K562 (cell line): ENCODE measurements around the gene RCOR2. TPM values are rescaled to one million over a fixed set of nuclear protein-coding genes. Genes with fewer than 3 reads are reported as not detected.
A peak's percentile ranks its signal among the peaks of the same experiment; 100 is the strongest.

Experiments used
- HDAC3 ChIP-seq: fragments of 450-650 bp; IDR thresholded peaks from 2 replicates; pipeline ENCODE4 v1.6.1; 2018; ENCODE audit warnings: borderline replicate concordance, mild to moderate bottlenecking, moderate library complexity; ENCODE audit not compliant: partially characterized antibody
- L3MBTL2 ChIP-seq: fragments of 450-650 bp; IDR thresholded peaks from 2 replicates; pipeline ENCODE4 v1.6.1; 2016; ENCODE audit warnings: mild to moderate bottlenecking, moderate library complexity
- MAFK ChIP-seq: IDR thresholded peaks from 2 replicates; pipeline ENCODE4 v1.6.1; 2011; ENCODE audit warnings: low read length, improper control_type of control experiment
- MIER1 ChIP-seq: fragments of 450-650 bp; IDR thresholded peaks from 2 replicates; pipeline ENCODE4 v1.6.1; 2016; ENCODE audit warnings: antibody characterized with exemption, mild to moderate bottlenecking, low read depth
- NFE2L1 ChIP-seq: fragments of 450-650 bp; IDR thresholded peaks from 2 replicates; pipeline ENCODE4 v1.6.1; 2016; ENCODE audit warnings: missing genetic modification characterization, low read depth, mild to moderate bottlenecking, missing compliant biosample characterization, moderate library complexity, borderline replicate concordance
- WHSC1 ChIP-seq: IDR thresholded peaks from one replicate; pipeline ENCODE4 v1.6.1; 2012; ENCODE audit warnings: low read length, control low read depth, inconsistent platforms
- ZNF316 ChIP-seq: fragments of 450-650 bp; IDR thresholded peaks from 2 replicates; pipeline ENCODE4 v1.6.1; 2016
- ZNF717 ChIP-seq: fragments of 250-450 bp; sonication (Bioruptor Pico); IDR thresholded peaks from 2 replicates; pipeline ENCODE4 v1.5.0; 2021
- ZSCAN32 ChIP-seq: fragments of 450-650 bp; formaldehyde crosslinking; IDR thresholded peaks from 2 replicates; pipeline ENCODE4 v1.4.0; 2020; ENCODE audit warnings: mild to moderate bottlenecking, moderate library complexity
- polyA plus RNA-seq, 8 experiments: library from polyadenylated mRNA; depleted of rRNA in 4 of 8; stranded (reverse) in 5 of 8; unstranded in 3 of 8; fragments of >200 nt; fragmentation: Nextera tagmentation in 2 of 8; fragmentation: Illumina TruSeq in 1 of 8; extraction: Ambion mirVana in 2 of 8; extraction: Trizol in 1 of 8; gene quantifications; 2 replicates each; pipeline versions ENCODE4 v1.2.1 to v1.2.3, GENCODE V29; 2011 to 2014; ENCODE audit warnings: inconsistent platforms in 1 of 8, missing spikeins in 1 of 8
- total RNA-seq, 7 experiments: library from RNA; depleted of rRNA in 6 of 7; stranded (reverse); fragments of >200 nt in 6 of 7; fragmentation: Illumina TruSeq in 2 of 7; extraction: Trizol in 2 of 7; gene quantifications; 2 replicates each; pipeline versions ENCODE4 v1.2.1 to v1.2.3, GENCODE V29; 2011 to 2021; ENCODE audit warnings: low replicate concordance in 1 of 7
- TF ChIP-seq, protein P1 (sequence below), 2 experiments: fragments of 450-650 bp; IDR thresholded peaks; 2 replicates each; pipeline ENCODE4 v1.6.1; 2018; ENCODE audit warnings: mild to moderate bottlenecking in 2 of 2, low read depth in 1 of 2; ENCODE audit not compliant: partially characterized antibody in 2 of 2
- TF ChIP-seq, protein P2 (sequence below): fragments of 250-450 bp; sonication (Bioruptor Pico); IDR thresholded peaks from 2 replicates; pipeline ENCODE4 v1.4.0; 2020; ENCODE audit warnings: mild to moderate bottlenecking, moderate library complexity
- TF ChIP-seq, protein P3 (sequence below): sonication (generic); formaldehyde crosslinking; IDR thresholded peaks from 2 replicates; pipeline ENCODE4 v1.8.1; 2023; ENCODE audit warnings: mild to moderate bottlenecking, missing genetic modification reagents
- TF ChIP-seq, protein P4 (sequence below): sonication (generic); formaldehyde crosslinking; IDR thresholded peaks from 2 replicates; pipeline ENCODE4 v1.8.0; 2022; ENCODE audit warnings: missing genetic modification reagents, mild to moderate bottlenecking, borderline replicate concordance
- TF ChIP-seq, protein P5 (sequence below): fragments of 450-650 bp; formaldehyde crosslinking; IDR thresholded peaks from 2 replicates; pipeline ENCODE4 v1.4.0; 2022; ENCODE audit warnings: missing genetic modification characterization
- TF ChIP-seq, protein P6 (sequence below): fragments of 450-650 bp; formaldehyde crosslinking; conservative IDR thresholded peaks from 2 replicates; pipeline ENCODE4 v1.4.0; 2022; ENCODE audit warnings: mild to moderate bottlenecking, missing genetic modification characterization

Gene RCOR2
- total and polyA plus RNA-seq, 9 of the 15 experiments (the other 6 are each of a cell fraction or from before 2014, with no cell fraction given), result 0.04 to 6.5 (median 2.5) TPM; not detected in 1

DNA sequence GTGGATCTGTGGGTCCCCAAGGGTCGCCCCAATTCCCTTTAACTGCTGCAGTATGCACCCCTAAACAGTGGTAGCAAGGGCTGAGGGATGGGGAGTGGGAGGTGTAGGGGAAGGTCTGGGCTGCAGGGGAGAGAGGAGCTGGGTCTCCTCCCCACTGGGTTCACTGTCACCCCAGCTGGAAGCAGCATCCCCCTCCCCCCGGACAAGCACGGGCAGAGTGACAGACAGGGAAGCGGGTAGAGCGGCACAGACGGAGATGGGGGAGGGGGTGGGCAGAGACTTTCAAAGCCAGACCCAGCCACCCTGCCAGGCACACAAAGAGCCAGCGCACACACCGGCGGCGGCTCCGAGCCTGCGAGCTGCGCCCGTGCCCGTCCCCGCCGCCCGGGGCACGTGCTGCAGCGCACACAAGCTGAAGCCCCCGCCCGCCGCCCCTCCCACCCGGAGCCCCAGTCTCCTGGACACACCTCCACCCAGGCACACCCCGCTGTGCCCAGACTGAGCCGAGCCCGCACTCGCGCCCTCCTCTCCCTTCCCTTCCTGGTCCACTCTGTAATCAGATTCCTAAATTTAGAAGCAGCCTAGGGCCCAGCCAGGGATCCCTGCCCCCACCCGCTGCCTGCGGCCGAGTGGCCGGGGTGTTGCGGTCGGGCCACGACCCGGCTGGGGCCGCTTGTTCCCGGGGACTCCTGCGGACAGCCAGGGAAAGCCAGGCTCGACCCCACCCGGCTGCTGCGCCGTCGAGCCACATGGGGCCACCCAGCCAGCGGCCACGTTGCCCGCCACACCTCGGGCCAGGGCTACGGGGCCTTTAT is 935 bp upstream of the RCOR2 start (continued):
- TF ChIP-seq, protein P1, sequence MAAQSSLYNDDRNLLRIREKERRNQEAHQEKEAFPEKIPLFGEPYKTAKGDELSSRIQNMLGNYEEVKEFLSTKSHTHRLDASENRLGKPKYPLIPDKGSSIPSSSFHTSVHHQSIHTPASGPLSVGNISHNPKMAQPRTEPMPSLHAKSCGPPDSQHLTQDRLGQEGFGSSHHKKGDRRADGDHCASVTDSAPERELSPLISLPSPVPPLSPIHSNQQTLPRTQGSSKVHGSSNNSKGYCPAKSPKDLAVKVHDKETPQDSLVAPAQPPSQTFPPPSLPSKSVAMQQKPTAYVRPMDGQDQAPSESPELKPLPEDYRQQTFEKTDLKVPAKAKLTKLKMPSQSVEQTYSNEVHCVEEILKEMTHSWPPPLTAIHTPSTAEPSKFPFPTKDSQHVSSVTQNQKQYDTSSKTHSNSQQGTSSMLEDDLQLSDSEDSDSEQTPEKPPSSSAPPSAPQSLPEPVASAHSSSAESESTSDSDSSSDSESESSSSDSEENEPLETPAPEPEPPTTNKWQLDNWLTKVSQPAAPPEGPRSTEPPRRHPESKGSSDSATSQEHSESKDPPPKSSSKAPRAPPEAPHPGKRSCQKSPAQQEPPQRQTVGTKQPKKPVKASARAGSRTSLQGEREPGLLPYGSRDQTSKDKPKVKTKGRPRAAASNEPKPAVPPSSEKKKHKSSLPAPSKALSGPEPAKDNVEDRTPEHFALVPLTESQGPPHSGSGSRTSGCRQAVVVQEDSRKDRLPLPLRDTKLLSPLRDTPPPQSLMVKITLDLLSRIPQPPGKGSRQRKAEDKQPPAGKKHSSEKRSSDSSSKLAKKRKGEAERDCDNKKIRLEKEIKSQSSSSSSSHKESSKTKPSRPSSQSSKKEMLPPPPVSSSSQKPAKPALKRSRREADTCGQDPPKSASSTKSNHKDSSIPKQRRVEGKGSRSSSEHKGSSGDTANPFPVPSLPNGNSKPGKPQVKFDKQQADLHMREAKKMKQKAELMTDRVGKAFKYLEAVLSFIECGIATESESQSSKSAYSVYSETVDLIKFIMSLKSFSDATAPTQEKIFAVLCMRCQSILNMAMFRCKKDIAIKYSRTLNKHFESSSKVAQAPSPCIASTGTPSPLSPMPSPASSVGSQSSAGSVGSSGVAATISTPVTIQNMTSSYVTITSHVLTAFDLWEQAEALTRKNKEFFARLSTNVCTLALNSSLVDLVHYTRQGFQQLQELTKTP (IDR thresholded peaks at IDR 0.05; ENCODE audit: low read depth in 1 of 2, partially characterized antibody in 2 of 2), result peak in 1 of 2 experiments; percentile 43
- TF ChIP-seq, protein P2, sequence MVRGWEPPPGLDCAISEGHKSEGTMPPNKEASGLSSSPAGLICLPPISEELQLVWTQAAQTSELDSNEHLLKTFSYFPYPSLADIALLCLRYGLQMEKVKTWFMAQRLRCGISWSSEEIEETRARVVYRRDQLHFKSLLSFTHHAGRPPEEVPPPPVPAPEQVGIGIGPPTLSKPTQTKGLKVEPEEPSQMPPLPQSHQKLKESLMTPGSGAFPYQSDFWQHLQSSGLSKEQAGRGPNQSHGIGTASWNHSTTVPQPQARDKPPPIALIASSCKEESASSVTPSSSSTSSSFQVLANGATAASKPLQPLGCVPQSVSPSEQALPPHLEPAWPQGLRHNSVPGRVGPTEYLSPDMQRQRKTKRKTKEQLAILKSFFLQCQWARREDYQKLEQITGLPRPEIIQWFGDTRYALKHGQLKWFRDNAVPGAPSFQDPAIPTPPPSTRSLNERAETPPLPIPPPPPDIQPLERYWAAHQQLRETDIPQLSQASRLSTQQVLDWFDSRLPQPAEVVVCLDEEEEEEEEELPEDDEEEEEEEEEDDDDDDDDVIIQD (CRISPR knock-in tag), result no peak
- TF ChIP-seq MAFK (no peak), L3MBTL2 (peak; percentile 80; the same call in 1 of the 2 replicates), WHSC1 (no peak), MIER1 (no peak), HDAC3 (no peak), NFE2L1 (tag) (no peak), ZSCAN32 (CRISPR knock-in tag) (no peak), ZNF717 (CRISPR knock-in tag) (no peak), ZNF316 (no peak)
- TF ChIP-seq, protein P3, sequence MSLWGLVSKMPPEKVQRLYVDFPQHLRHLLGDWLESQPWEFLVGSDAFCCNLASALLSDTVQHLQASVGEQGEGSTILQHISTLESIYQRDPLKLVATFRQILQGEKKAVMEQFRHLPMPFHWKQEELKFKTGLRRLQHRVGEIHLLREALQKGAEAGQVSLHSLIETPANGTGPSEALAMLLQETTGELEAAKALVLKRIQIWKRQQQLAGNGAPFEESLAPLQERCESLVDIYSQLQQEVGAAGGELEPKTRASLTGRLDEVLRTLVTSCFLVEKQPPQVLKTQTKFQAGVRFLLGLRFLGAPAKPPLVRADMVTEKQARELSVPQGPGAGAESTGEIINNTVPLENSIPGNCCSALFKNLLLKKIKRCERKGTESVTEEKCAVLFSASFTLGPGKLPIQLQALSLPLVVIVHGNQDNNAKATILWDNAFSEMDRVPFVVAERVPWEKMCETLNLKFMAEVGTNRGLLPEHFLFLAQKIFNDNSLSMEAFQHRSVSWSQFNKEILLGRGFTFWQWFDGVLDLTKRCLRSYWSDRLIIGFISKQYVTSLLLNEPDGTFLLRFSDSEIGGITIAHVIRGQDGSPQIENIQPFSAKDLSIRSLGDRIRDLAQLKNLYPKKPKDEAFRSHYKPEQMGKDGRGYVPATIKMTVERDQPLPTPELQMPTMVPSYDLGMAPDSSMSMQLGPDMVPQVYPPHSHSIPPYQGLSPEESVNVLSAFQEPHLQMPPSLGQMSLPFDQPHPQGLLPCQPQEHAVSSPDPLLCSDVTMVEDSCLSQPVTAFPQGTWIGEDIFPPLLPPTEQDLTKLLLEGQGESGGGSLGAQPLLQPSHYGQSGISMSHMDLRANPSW (CRISPR knock-in tag), result no peak
- TF ChIP-seq, protein P4, sequence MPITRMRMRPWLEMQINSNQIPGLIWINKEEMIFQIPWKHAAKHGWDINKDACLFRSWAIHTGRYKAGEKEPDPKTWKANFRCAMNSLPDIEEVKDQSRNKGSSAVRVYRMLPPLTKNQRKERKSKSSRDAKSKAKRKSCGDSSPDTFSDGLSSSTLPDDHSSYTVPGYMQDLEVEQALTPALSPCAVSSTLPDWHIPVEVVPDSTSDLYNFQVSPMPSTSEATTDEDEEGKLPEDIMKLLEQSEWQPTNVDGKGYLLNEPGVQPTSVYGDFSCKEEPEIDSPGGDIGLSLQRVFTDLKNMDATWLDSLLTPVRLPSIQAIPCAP (CRISPR knock-in tag), result no peak
- TF ChIP-seq, protein P5, sequence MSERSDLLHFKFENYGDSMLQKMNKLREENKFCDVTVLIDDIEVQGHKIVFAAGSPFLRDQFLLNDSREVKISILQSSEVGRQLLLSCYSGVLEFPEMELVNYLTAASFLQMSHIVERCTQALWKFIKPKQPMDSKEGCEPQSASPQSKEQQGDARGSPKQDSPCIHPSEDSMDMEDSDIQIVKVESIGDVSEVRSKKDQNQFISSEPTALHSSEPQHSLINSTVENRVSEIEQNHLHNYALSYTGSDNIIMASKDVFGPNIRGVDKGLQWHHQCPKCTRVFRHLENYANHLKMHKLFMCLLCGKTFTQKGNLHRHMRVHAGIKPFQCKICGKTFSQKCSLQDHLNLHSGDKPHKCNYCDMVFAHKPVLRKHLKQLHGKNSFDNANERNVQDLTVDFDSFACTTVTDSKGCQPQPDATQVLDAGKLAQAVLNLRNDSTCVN (CRISPR knock-in tag), result no peak
- TF ChIP-seq, protein P6, sequence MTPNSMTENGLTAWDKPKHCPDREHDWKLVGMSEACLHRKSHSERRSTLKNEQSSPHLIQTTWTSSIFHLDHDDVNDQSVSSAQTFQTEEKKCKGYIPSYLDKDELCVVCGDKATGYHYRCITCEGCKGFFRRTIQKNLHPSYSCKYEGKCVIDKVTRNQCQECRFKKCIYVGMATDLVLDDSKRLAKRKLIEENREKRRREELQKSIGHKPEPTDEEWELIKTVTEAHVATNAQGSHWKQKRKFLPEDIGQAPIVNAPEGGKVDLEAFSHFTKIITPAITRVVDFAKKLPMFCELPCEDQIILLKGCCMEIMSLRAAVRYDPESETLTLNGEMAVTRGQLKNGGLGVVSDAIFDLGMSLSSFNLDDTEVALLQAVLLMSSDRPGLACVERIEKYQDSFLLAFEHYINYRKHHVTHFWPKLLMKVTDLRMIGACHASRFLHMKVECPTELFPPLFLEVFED (CRISPR knock-in tag), result no peak
